Retinal pigment epithelial cell (primary cell): ENCODE data around the gene IFT88.

Experiments
- DNase-seq: peaks from one replicate; pipeline ENCODE4 v3.0.0-alpha.2; 2010; ENCODE audit warnings: low read depth
- H3K4me3 ChIP-seq: 2 replicates; pipeline ENCODE4 v1.5.1; 2011; ENCODE audit warnings: mild to moderate bottlenecking, low read length, control low read depth, moderate library complexity
- CTCF ChIP-seq: conservative IDR thresholded peaks from 2 replicates; pipeline ENCODE4 v1.5.1; 2011; ENCODE audit warnings: low read depth, low read length, control low read depth, inconsistent platforms

IFT88 gene

GRCh38 chr13:20706661-20707060, 139.7 kb downstream of the IFT88 start:
- H3K4me3 ChIP-seq, result no peak overlapping the region
- TF ChIP-seq CTCF, result no peak
- DNase-seq, result no peak

GRCh38 chr13:20708216-20708615, 141.3 kb downstream of the IFT88 start:
- no peak overlapping the region for H3K4me3 ChIP-seq
- no peak for TF ChIP-seq CTCF
- DNase-seq, result no peak

GRCh38 chr13:20709369-20709768, 142.4 kb downstream of the IFT88 start:
- H3K4me3 ChIP-seq, result no peak overlapping the region
- no peak for TF ChIP-seq CTCF
- DNase-seq, result no peak

- TF ChIP-seq CTCF, result no peak
- H3K4me3 ChIP-seq, result no peak overlapping the region
- no peak for DNase-seq
Measured at GRCh38 chr13:20709782-20710181, 142.8 kb downstream of the IFT88 start.

- DNase-seq, result no peak
- TF ChIP-seq CTCF, result no peak
- no peak overlapping the region for H3K4me3 ChIP-seq
Measured at GRCh38 chr13:20711301-20712044, 144.5 kb downstream of the IFT88 start.

GRCh38 chr13:20713014-20713376, 146.0 kb downstream of the IFT88 start:
- no peak for DNase-seq
- TF ChIP-seq CTCF, result no peak
- H3K4me3 ChIP-seq, result peak overlapping the region; percentile 24

- no peak for DNase-seq
- no peak for TF ChIP-seq CTCF
- H3K4me3 ChIP-seq, result no peak overlapping the region
Measured at GRCh38 chr13:20713751-20714150, 146.8 kb downstream of the IFT88 start.
